ENCODE results near the gene PRDM7. TPM values are rescaled to one million over a fixed set of nuclear protein-coding genes. Genes with fewer than 3 reads are reported as not detected.
"Not testable (repeated sequence)": the region's sequence is repeated elsewhere in the genome, so short reads cannot be mapped to it uniquely, and the experiment has no call there.

Gene PRDM7
- total and polyA plus RNA-seq, 2 experiments from 2014 or later: not detected

- TF ChIP-seq, protein P1, sequence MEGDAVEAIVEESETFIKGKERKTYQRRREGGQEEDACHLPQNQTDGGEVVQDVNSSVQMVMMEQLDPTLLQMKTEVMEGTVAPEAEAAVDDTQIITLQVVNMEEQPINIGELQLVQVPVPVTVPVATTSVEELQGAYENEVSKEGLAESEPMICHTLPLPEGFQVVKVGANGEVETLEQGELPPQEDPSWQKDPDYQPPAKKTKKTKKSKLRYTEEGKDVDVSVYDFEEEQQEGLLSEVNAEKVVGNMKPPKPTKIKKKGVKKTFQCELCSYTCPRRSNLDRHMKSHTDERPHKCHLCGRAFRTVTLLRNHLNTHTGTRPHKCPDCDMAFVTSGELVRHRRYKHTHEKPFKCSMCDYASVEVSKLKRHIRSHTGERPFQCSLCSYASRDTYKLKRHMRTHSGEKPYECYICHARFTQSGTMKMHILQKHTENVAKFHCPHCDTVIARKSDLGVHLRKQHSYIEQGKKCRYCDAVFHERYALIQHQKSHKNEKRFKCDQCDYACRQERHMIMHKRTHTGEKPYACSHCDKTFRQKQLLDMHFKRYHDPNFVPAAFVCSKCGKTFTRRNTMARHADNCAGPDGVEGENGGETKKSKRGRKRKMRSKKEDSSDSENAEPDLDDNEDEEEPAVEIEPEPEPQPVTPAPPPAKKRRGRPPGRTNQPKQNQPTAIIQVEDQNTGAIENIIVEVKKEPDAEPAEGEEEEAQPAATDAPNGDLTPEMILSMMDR (IDR thresholded peaks at IDR 0.05; ENCODE audit: low read depth, low read length): no peak
- H3K36me3 ChIP-seq: no peaks in the 10 kb centered on the region
Observed at GRCh38 chr16:90061437-90061836, 15.7 kb downstream of the PRDM7 start.

GRCh38 chr16:90057738-90058173 is 19.4 kb downstream of the PRDM7 start:
- Histone ChIP-seq H3K4me3 (no peak overlapping the region), H3K36me3 (no peaks in the 10 kb centered on the region)
- peak in 1 of 2 donors; percentile 94 for DNase-seq (ENCODE audit: low read depth in 1 of 2, low spot score in 1 of 2)

More at GRCh38 chr16:90061437-90061836, 15.7 kb downstream of the PRDM7 start:
- no peaks in the 10 kb centered on the region for H3K9me3 ChIP-seq (ENCODE audit: low read depth)
- DNase-seq (ENCODE audit: low read depth in 1 of 2, low spot score in 1 of 2): no peak
- no peaks in the 10 kb centered on the region for H3K4me1 ChIP-seq (ENCODE audit: low read depth)
- no peak overlapping the region for H3K27ac ChIP-seq
- H3K4me3 ChIP-seq: no peak overlapping the region
- H3K27me3 ChIP-seq: no peaks in the 10 kb centered on the region

DNA sequence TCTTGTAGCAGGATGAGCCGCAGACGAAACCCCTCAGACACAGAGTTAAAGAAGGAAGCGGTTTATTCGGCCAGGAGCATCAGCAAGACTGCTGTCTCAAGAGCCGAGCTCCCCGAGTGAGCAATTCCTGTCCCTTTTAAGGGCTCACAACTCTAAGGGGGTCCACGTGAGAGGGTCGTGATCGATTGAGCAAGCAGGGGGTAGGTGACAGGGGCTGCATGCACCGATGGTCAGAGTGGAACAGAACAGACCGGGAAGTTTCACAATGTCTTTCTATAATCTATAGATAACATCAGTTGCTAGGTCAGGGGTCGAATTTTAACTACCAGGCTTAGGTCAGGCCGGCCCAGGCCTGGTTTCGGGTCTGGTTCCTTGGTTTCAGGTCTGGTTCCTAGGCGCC is 20.6 kb downstream of the PRDM7 start:
- DNase-seq (ENCODE audit: low read depth in 1 of 2, low spot score in 1 of 2); H3K27ac ChIP-seq; H3K9me3 ChIP-seq (ENCODE audit: low read depth); H3K4me1 ChIP-seq (ENCODE audit: low read depth); H3K4me3 ChIP-seq; H3K27me3 ChIP-seq; H3K36me3 ChIP-seq: not testable (repeated sequence)

More at GRCh38 chr16:90057738-90058173, 19.4 kb downstream of the PRDM7 start:
- TF ChIP-seq, protein P1 (IDR thresholded peaks at IDR 0.05; ENCODE audit: low read depth, low read length): no peak
- no peak overlapping the region for H3K27ac ChIP-seq
- no peaks in the 10 kb centered on the region for H3K9me3 ChIP-seq (ENCODE audit: low read depth)
- H3K4me1 ChIP-seq (ENCODE audit: low read depth): no peaks in the 10 kb centered on the region
- no peaks in the 10 kb centered on the region for H3K27me3 ChIP-seq

- Histone ChIP-seq H3K36me3 (no peaks in the 10 kb centered on the region), H3K27me3 (no peaks in the 10 kb centered on the region), H3K27ac (no peak overlapping the region), H3K4me3 (no peak overlapping the region), H3K9me3 (ENCODE audit: low read depth) (no peaks in the 10 kb centered on the region), H3K4me1 (ENCODE audit: low read depth) (no peaks in the 10 kb centered on the region)
- TF ChIP-seq, protein P1 (IDR thresholded peaks at IDR 0.05; ENCODE audit: low read depth, low read length): no peak
- DNase-seq (ENCODE audit: low read depth in 1 of 2, low spot score in 1 of 2): no peak
Observed at GRCh38 chr16:90055371-90055770, 21.8 kb downstream of the PRDM7 start.

GRCh38 chr16:90054554-90054953 is 22.6 kb downstream of the PRDM7 start:
- no peak overlapping the region for H3K4me3 ChIP-seq
- TF ChIP-seq, protein P1 (IDR thresholded peaks at IDR 0.05; ENCODE audit: low read depth, low read length): no peak
- no peaks in the 10 kb centered on the region for H3K27me3 ChIP-seq
- no peak for DNase-seq (ENCODE audit: low read depth in 1 of 2, low spot score in 1 of 2)
- H3K9me3 ChIP-seq (ENCODE audit: low read depth): no peaks in the 10 kb centered on the region
- H3K36me3 ChIP-seq: no peaks in the 10 kb centered on the region
- H3K27ac ChIP-seq: no peak overlapping the region
- H3K4me1 ChIP-seq (ENCODE audit: low read depth): no peaks in the 10 kb centered on the region

- no peak overlapping the region for H3K4me3 ChIP-seq
- TF ChIP-seq, protein P1 (IDR thresholded peaks at IDR 0.05; ENCODE audit: low read depth, low read length): no peak
Observed at GRCh38 chr16:90053902-90054500, 23.1 kb downstream of the PRDM7 start.

More at GRCh38 chr16:90053902-90054500, 23.1 kb downstream of the PRDM7 start:
- no peak for DNase-seq (ENCODE audit: low read depth in 1 of 2, low spot score in 1 of 2)
- Histone ChIP-seq H3K9me3 (ENCODE audit: low read depth) (no peaks in the 10 kb centered on the region), H3K27me3 (peaks cover 4% of the 10 kb centered on the region), H3K27ac (no peak overlapping the region), H3K36me3 (no peaks in the 10 kb centered on the region), H3K4me1 (ENCODE audit: low read depth) (no peaks in the 10 kb centered on the region)

Measured in cardiac muscle cell (in vitro differentiated cells and primary cell).